WTC11 (cell line): ENCODE measurements around the gene USE1. TPM values are rescaled to one million over a fixed set of nuclear protein-coding genes. Genes with fewer than 3 reads are reported as not detected.

Source experiments
- ATAC-seq: fragments of 200-7000 bp; cut with Tn5 transposase; 2 replicates; pipeline ENCODE4 v1.10.0; 2021; ENCODE audit warnings: mild to moderate bottlenecking, moderate library complexity
- CTCF ChIA-PET: fragments of 300-600 bp; sonication (Branson Sonifier 250); formaldehyde crosslinking; loops from one replicate; lab custom pipeline; 2021; ENCODE audit warnings: antibody characterized with exemption; lab: Charles Lee
- POLR2A ChIA-PET: fragments of 350-600 bp; sonication (Branson Sonifier 250); formaldehyde crosslinking; loops from one replicate; lab custom pipeline; 2021; ENCODE audit warnings: antibody characterized with exemption; lab: Charles Lee
- DNase-seq: peaks from one replicate; pipeline ENCODE4 v3.0.0; 2021; ENCODE audit warnings: low spot score
- H3K27ac Mint-ChIP-seq: 2 replicates; pipeline ENCODE4 v1.8.0; 2021; ENCODE audit warnings: mixed read lengths
- H3K27me3 Mint-ChIP-seq: 2 replicates; pipeline ENCODE4 v1.8.0; 2021; ENCODE audit warnings: low read depth, mild to moderate bottlenecking, moderate library complexity, mixed read lengths
- H3K36me3 Mint-ChIP-seq: 2 replicates; pipeline ENCODE4 v1.8.0; 2021; ENCODE audit warnings: mixed read lengths
- H3K4me1 Mint-ChIP-seq: 2 replicates; pipeline ENCODE4 v1.8.0; 2022; ENCODE audit warnings: mixed read lengths
- H3K4me3 Mint-ChIP-seq: 2 replicates; pipeline ENCODE4 v1.8.0; 2021; ENCODE audit warnings: mild to moderate bottlenecking, moderate library complexity, mixed read lengths
- H3K9me3 Mint-ChIP-seq: 2 replicates; pipeline ENCODE4 v1.8.0; 2021; ENCODE audit warnings: mixed read lengths
- AFF4 ChIP-seq: sonication (generic); formaldehyde crosslinking; IDR thresholded peaks from 2 replicates; pipeline ENCODE4 v1.8.1; 2023; ENCODE audit warnings: mild to moderate bottlenecking, missing genetic modification reagents, borderline replicate concordance
- FOXP1 ChIP-seq: sonication (generic); formaldehyde crosslinking; IDR thresholded peaks from 2 replicates; pipeline ENCODE4 v1.8.0; 2022; ENCODE audit warnings: missing genetic modification reagents, mild to moderate bottlenecking, moderate library complexity, borderline replicate concordance
- IRF1 ChIP-seq: sonication (generic); formaldehyde crosslinking; IDR thresholded peaks from 2 replicates; pipeline ENCODE4 v1.8.0; 2023; ENCODE audit warnings: missing genetic modification reagents
- IRF2 ChIP-seq: sonication (generic); formaldehyde crosslinking; IDR thresholded peaks from 2 replicates; pipeline ENCODE4 v1.8.0; 2022; ENCODE audit warnings: low read depth, missing genetic modification reagents, borderline replicate concordance
- MYBL2 ChIP-seq: sonication (generic); formaldehyde crosslinking; IDR thresholded peaks from 2 replicates; pipeline ENCODE4 v1.8.1; 2023; ENCODE audit warnings: mild to moderate bottlenecking, moderate library complexity, missing genetic modification reagents
- NFATC4 ChIP-seq: fragments of 250-450 bp; sonication (Bioruptor Pico); IDR thresholded peaks from 2 replicates; pipeline ENCODE4 v1.9.0; 2021; ENCODE audit warnings: mild to moderate bottlenecking
- RORB ChIP-seq: fragments of 250-450 bp; sonication (Bioruptor Pico); IDR thresholded peaks from 2 replicates; pipeline ENCODE4 v1.9.0; 2021; ENCODE audit warnings: mild to moderate bottlenecking
- SMAD3 ChIP-seq: sonication (generic); formaldehyde crosslinking; IDR thresholded peaks from 2 replicates; pipeline ENCODE4 v1.8.0; 2022; ENCODE audit warnings: missing genetic modification reagents, mild to moderate bottlenecking, borderline replicate concordance
- USF1 ChIP-seq: sonication (generic); formaldehyde crosslinking; IDR thresholded peaks from 2 replicates; pipeline ENCODE4 v1.8.0; 2022; ENCODE audit warnings: mild to moderate bottlenecking, missing genetic modification reagents
- ZNF263 ChIP-seq: sonication (generic); formaldehyde crosslinking; IDR thresholded peaks from 2 replicates; pipeline ENCODE4 v1.8.1; 2022; ENCODE audit warnings: low read depth, mild to moderate bottlenecking, moderate library complexity, missing genetic modification reagents
- ZNF396 ChIP-seq: fragments of 250-450 bp; sonication (Bioruptor Pico); IDR thresholded peaks from 2 replicates; pipeline ENCODE4 v1.8.0; 2021; ENCODE audit warnings: mild to moderate bottlenecking, moderate library complexity, borderline replicate concordance
- ZNF423 ChIP-seq: fragments of 250-450 bp; sonication (Bioruptor Pico); IDR thresholded peaks from 2 replicates; pipeline ENCODE4 v2.1.2; 2022; ENCODE audit warnings: mild to moderate bottlenecking, moderate library complexity
- total RNA-seq: library from RNA; stranded (reverse); gene quantifications from 3 replicates; pipeline ENCODE4 v1.2.3, GENCODE V29; 2021
- TF ChIP-seq, protein P1 (sequence below): sonication (generic); formaldehyde crosslinking; IDR thresholded peaks from 2 replicates; pipeline ENCODE4 v1.8.0; 2023; ENCODE audit warnings: missing genetic modification reagents, mild to moderate bottlenecking, borderline replicate concordance
- TF ChIP-seq, protein P2 (sequence below): sonication (generic); formaldehyde crosslinking; IDR thresholded peaks from 2 replicates; pipeline ENCODE4 v1.8.1; 2023; ENCODE audit warnings: mild to moderate bottlenecking, missing genetic modification reagents, moderate library complexity
- TF ChIP-seq, protein P3 (sequence below): sonication (generic); formaldehyde crosslinking; IDR thresholded peaks from 2 replicates; pipeline ENCODE4 v1.8.0; 2022; ENCODE audit warnings: missing genetic modification reagents

The USE1 gene
- total RNA-seq, 1 experiment from 2014 or later, result 14.2 TPM

GRCh38 chr19:17248011-17248776 lies 33.0 kb downstream of the USE1 start (continued):
- TF ChIP-seq ZNF263, result peak; percentile 68; the same call in 1 of the 2 replicates
- TF ChIP-seq, protein P1, sequence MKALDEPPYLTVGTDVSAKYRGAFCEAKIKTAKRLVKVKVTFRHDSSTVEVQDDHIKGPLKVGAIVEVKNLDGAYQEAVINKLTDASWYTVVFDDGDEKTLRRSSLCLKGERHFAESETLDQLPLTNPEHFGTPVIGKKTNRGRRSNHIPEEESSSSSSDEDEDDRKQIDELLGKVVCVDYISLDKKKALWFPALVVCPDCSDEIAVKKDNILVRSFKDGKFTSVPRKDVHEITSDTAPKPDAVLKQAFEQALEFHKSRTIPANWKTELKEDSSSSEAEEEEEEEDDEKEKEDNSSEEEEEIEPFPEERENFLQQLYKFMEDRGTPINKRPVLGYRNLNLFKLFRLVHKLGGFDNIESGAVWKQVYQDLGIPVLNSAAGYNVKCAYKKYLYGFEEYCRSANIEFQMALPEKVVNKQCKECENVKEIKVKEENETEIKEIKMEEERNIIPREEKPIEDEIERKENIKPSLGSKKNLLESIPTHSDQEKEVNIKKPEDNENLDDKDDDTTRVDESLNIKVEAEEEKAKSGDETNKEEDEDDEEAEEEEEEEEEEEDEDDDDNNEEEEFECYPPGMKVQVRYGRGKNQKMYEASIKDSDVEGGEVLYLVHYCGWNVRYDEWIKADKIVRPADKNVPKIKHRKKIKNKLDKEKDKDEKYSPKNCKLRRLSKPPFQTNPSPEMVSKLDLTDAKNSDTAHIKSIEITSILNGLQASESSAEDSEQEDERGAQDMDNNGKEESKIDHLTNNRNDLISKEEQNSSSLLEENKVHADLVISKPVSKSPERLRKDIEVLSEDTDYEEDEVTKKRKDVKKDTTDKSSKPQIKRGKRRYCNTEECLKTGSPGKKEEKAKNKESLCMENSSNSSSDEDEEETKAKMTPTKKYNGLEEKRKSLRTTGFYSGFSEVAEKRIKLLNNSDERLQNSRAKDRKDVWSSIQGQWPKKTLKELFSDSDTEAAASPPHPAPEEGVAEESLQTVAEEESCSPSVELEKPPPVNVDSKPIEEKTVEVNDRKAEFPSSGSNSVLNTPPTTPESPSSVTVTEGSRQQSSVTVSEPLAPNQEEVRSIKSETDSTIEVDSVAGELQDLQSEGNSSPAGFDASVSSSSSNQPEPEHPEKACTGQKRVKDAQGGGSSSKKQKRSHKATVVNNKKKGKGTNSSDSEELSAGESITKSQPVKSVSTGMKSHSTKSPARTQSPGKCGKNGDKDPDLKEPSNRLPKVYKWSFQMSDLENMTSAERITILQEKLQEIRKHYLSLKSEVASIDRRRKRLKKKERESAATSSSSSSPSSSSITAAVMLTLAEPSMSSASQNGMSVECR (CRISPR knock-in tag), result no peak; the same call in 1 of the 2 replicates
- TF ChIP-seq ZNF423 (CRISPR knock-in tag), result peak; percentile 27; the same call in 1 of the 2 replicates
- TF ChIP-seq NFATC4 (CRISPR knock-in tag), result no peak
- TF ChIP-seq MYBL2 (CRISPR knock-in tag), result no peak
- peak; percentile 52; the same call in 1 of the 2 replicates for TF ChIP-seq USF1 (CRISPR knock-in tag)
- TF ChIP-seq ZNF396 (CRISPR knock-in tag), result no peak
- TF ChIP-seq IRF1 (CRISPR knock-in tag), result no peak
- TF ChIP-seq, protein P2, sequence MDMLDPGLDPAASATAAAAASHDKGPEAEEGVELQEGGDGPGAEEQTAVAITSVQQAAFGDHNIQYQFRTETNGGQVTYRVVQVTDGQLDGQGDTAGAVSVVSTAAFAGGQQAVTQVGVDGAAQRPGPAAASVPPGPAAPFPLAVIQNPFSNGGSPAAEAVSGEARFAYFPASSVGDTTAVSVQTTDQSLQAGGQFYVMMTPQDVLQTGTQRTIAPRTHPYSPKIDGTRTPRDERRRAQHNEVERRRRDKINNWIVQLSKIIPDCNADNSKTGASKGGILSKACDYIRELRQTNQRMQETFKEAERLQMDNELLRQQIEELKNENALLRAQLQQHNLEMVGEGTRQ, result 0 out of 2 replicates have a peak, but pooled peaks have one; percentile 4
- TF ChIP-seq RORB (CRISPR knock-in tag), result no peak
- no peak for TF ChIP-seq SMAD3 (CRISPR knock-in tag)
- TF ChIP-seq FOXP1 (CRISPR knock-in tag), result no peak
- TF ChIP-seq, all 79 proteins: peak for 11

- ChIA-PET CTCF (interaction anchor here (1.0 to 3.8 kb wide), 4 partner anchors 10 to 198 kb away, joined by 3 to 38 read pairs (median 4); partner anchors contain the start of gene OCEL1), POLR2A (no interaction called here)
- H3K9me3 Mint-ChIP-seq, result no peaks in the 10 kb centered on the region
- H3K36me3 Mint-ChIP-seq, result peaks cover 8% of the 10 kb centered on the region; the same call in 1 of the 2 replicates
- no peak for DNase-seq
- peaks cover 30% of the 10 kb centered on the region for H3K4me1 Mint-ChIP-seq
- H3K27ac Mint-ChIP-seq, result peak overlapping the region; percentile 99
- H3K27me3 Mint-ChIP-seq, result no peaks in the 10 kb centered on the region
- ATAC-seq, result no peak
- H3K4me3 Mint-ChIP-seq, result no peak overlapping the region
- no peak for TF ChIP-seq AFF4
- TF ChIP-seq IRF2 (CRISPR knock-in tag), result no peak
- TF ChIP-seq, protein P3, sequence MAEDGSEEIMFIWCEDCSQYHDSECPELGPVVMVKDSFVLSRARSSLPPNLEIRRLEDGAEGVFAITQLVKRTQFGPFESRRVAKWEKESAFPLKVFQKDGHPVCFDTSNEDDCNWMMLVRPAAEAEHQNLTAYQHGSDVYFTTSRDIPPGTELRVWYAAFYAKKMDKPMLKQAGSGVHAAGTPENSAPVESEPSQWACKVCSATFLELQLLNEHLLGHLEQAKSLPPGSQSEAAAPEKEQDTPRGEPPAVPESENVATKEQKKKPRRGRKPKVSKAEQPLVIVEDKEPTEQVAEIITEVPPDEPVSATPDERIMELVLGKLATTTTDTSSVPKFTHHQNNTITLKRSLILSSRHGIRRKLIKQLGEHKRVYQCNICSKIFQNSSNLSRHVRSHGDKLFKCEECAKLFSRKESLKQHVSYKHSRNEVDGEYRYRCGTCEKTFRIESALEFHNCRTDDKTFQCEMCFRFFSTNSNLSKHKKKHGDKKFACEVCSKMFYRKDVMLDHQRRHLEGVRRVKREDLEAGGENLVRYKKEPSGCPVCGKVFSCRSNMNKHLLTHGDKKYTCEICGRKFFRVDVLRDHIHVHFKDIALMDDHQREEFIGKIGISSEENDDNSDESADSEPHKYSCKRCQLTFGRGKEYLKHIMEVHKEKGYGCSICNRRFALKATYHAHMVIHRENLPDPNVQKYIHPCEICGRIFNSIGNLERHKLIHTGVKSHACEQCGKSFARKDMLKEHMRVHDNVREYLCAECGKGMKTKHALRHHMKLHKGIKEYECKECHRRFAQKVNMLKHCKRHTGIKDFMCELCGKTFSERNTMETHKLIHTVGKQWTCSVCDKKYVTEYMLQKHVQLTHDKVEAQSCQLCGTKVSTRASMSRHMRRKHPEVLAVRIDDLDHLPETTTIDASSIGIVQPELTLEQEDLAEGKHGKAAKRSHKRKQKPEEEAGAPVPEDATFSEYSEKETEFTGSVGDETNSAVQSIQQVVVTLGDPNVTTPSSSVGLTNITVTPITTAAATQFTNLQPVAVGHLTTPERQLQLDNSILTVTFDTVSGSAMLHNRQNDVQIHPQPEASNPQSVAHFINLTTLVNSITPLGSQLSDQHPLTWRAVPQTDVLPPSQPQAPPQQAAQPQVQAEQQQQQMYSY, result peak; percentile 56; the same call in 1 of the 2 replicates
Measured at GRCh38 chr19:17249887-17250548, 34.9 kb downstream of the USE1 start.
